ENCODE results near the gene PDLIM1. TPM values are rescaled to one million over a fixed set of nuclear protein-coding genes. Genes with fewer than 3 reads are reported as not detected.

PDLIM1 gene
- total and polyA plus RNA-seq, 2 of the 13 experiments (the other 11 are each of a cell fraction or from before 2014, with no cell fraction given), result 119 to 123 TPM

DNA sequence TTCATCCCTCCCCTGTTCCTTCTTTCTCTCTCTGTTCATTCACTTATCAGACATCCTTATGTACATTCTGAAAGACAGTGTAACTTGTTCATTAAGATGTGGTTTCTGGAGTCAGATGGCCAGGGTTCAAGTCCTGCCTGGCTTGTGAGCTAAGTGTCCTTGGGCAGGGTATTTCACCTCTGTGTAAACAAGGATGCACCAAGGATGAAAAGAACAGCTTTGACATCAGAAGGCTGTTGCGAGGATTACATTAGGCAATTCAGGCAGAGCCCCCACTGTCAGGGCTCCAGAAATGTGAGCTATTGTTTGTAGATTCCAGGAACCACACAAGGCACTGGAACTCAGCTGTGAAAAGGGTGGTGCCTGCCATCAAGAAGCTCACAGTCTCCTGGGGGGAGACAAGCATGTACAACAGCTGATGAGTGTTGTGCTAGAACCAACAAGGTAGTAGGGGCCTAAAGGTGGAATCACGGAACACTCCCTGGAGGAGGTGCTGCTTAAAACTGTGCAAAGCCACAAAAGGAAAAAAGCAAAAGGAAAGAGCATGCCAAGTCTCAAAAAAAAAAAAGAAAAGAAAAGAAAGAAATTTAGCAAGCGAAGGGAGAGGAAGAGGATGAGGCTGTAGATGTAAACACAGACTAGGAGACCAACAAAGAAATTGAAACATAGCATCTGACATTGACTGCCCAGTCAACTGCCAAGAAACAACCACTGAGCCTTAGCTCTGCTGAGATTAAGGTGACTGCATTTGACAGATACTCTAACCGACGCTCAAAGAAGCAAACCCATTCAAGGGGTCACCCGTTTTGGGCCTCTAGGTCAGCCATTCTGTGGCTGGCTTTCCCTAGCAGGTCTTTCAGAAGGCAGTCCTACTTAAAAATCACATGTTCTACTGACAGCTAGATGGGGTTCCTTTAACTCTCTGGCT is 12.5 kb downstream of the PDLIM1 start (continued):
- no peak for TF ChIP-seq ZBTB40 (IDR thresholded peaks at IDR 0.05)
- TF ChIP-seq ZBTB40 (CRISPR knock-in tag; IDR thresholded peaks at IDR 0.05), result no peak
- TF ChIP-seq, protein P1, sequence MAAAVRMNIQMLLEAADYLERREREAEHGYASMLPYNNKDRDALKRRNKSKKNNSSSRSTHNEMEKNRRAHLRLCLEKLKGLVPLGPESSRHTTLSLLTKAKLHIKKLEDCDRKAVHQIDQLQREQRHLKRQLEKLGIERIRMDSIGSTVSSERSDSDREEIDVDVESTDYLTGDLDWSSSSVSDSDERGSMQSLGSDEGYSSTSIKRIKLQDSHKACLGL (CRISPR knock-in tag; IDR thresholded peaks at IDR 0.05), result no peak
- no peak for TF ChIP-seq MTA1 (CRISPR knock-in tag; IDR thresholded peaks at IDR 0.05; ENCODE audit: borderline replicate concordance)
- 0 out of 2 replicates have a peak, but pooled peaks have one; percentile 52 for TF ChIP-seq ZNF224 (CRISPR knock-in tag; IDR thresholded peaks at IDR 0.05)
- TF ChIP-seq ZNF446 (CRISPR knock-in tag; IDR thresholded peaks at IDR 0.05), result no peak
- TF ChIP-seq KAT7 (CRISPR knock-in tag; IDR thresholded peaks at IDR 0.05; ENCODE audit: borderline replicate concordance), result peak; percentile 55; the same call in 1 of the 2 replicates
- TF ChIP-seq, protein P2, sequence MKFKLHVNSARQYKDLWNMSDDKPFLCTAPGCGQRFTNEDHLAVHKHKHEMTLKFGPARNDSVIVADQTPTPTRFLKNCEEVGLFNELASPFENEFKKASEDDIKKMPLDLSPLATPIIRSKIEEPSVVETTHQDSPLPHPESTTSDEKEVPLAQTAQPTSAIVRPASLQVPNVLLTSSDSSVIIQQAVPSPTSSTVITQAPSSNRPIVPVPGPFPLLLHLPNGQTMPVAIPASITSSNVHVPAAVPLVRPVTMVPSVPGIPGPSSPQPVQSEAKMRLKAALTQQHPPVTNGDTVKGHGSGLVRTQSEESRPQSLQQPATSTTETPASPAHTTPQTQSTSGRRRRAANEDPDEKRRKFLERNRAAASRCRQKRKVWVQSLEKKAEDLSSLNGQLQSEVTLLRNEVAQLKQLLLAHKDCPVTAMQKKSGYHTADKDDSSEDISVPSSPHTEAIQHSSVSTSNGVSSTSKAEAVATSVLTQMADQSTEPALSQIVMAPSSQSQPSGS (CRISPR knock-in tag; IDR thresholded peaks at IDR 0.05), result peak; percentile 86
- TF ChIP-seq ZSCAN9 (CRISPR knock-in tag; IDR thresholded peaks at IDR 0.05; ENCODE audit: borderline replicate concordance), result peak; percentile 79
- TF ChIP-seq REPIN1 (CRISPR knock-in tag; IDR thresholded peaks at IDR 0.05; ENCODE audit: borderline replicate concordance, low read depth), result peak; percentile 88; the same call in 1 of the 2 replicates
- TF ChIP-seq ZNF101 (CRISPR knock-in tag; IDR thresholded peaks at IDR 0.05; ENCODE audit: borderline replicate concordance, low read depth), result no peak
- peak; percentile 53; the same call in 1 of the 2 replicates for TF ChIP-seq GMEB1 (CRISPR knock-in tag; IDR thresholded peaks at IDR 0.05; ENCODE audit: borderline replicate concordance)
- TF ChIP-seq ZKSCAN8 (CRISPR knock-in tag; IDR thresholded peaks at IDR 0.05; ENCODE audit: borderline replicate concordance), result 0 out of 2 replicates have a peak, but pooled peaks have one; percentile 40
- TF ChIP-seq POLR2AphosphoS5 (IDR thresholded peaks at IDR 0.05; ENCODE audit: low read depth, low read length), result no peak
- TF ChIP-seq SNAPC5 (CRISPR knock-in tag; IDR thresholded peaks at IDR 0.05; ENCODE audit: borderline replicate concordance), result no peak
